ENCODE measurements around the gene EIF2A. TPM values are rescaled to one million over a fixed set of nuclear protein-coding genes. Genes with fewer than 3 reads are reported as not detected.

EIF2A gene
- total and polyA plus RNA-seq, 2 experiments from 2014 or later = 34.5 to 112 TPM

GRCh38 chr3:150626148-150626930, 79.8 kb downstream of the EIF2A start:
- WGBS (ENCODE audit: low lambda C conversion rate, missing lambda C conversion rate) = 90% methylated on average over 2 of the region's 2 CpGs
- no peaks in the 10 kb centered on the region for H3K9me2 ChIP-seq (replicated peaks; ENCODE audit: insufficient read depth)
- H3K9me3 ChIP-seq (ENCODE audit: low read depth) = no peaks in the 10 kb centered on the region
- H2AFZ ChIP-seq = no peak overlapping the region
- no peaks in the 10 kb centered on the region for H3K4me1 ChIP-seq (ENCODE audit: insufficient read depth)
- no peaks in the 10 kb centered on the region for H3K27me3 ChIP-seq
- TF ChIP-seq CTCF (IDR thresholded peaks at IDR 0.05; ENCODE audit: poor library complexity) (no peak), EZH2 (IDR thresholded peaks at IDR 0.05; ENCODE audit: borderline replicate concordance) (no peak), EZH2phosphoT487 (IDR thresholded peaks at IDR 0.05; ENCODE audit: low read depth, severe bottlenecking, unreplicated experiment) (no peak)
- no peak overlapping the region for H3K4me2 ChIP-seq
- no peak overlapping the region for H3K4me3 ChIP-seq
- no peak overlapping the region for H3K27ac ChIP-seq
- DNase-seq (ENCODE audit: low spot score) = no peak
- H3K36me3 ChIP-seq (replicated peaks; ENCODE audit: insufficient read depth, low read depth) = no peaks in the 10 kb centered on the region
- H3K79me2 ChIP-seq = peaks cover 15% of the 10 kb centered on the region
- H4K20me1 ChIP-seq (ENCODE audit: insufficient read depth, poor library complexity, severe bottlenecking) = no peaks in the 10 kb centered on the region

DNA sequence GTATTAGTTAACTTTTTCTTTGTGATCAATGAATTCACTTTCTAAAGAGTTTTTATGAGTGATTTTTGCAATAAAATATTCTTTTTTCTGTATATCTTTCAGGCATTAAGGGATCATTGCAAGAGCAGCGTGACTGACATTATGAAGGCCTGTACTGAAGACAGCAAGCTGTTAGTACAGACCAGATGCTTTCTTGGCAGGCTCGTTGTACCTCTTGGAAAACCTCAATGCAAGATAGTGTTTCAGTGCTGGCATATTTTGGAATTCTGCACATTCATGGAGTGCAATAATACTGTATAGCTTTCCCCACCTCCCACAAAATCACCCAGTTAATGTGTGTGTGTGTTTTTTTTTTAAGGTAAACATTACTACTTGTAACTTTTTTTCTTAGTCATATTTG, 81.0 kb downstream of the EIF2A start:
- H3K27ac ChIP-seq = no peak overlapping the region
- TF ChIP-seq CTCF (IDR thresholded peaks at IDR 0.05; ENCODE audit: poor library complexity) (no peak), EZH2 (IDR thresholded peaks at IDR 0.05; ENCODE audit: borderline replicate concordance) (no peak), EZH2phosphoT487 (IDR thresholded peaks at IDR 0.05; ENCODE audit: low read depth, severe bottlenecking, unreplicated experiment) (no peak)
- no peaks in the 10 kb centered on the region for H3K36me3 ChIP-seq (replicated peaks; ENCODE audit: insufficient read depth, low read depth)

DNA sequence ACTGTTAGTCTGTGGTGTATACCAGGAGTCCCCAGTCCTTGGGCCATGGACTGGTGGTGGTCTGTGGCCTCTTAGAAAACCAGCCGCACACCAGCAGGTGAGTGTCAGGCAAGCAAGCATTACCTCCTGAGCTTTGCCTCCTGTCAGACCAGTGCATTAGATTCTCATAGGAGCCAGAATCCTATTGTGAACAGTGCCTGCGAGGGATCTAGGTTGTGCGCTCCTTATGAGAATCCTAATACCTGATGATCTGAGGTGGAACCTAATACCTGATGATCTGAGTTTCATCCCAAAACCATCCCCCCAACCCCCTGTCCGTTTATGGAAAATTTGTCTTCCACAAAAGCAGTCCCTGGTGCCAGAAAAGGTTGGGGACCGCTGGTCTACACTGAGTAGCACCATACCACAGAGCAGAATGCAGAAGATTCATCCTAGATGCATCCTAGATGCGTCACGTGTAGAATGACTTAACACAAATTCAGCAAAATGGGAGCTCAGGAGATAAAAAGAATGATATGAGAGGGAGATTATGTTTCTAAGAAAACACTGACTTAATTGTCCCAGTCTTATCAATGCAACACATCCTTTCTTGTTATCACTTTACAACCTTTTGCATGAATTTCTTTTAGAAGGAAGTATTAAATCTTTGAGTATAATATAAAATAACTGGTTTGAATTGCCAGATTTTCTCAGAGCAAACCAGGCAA, 85.1 kb downstream of the EIF2A start:
- H3K36me3 ChIP-seq (replicated peaks; ENCODE audit: insufficient read depth, low read depth) = no peaks in the 10 kb centered on the region
- no peaks in the 10 kb centered on the region for H4K20me1 ChIP-seq (ENCODE audit: insufficient read depth, poor library complexity, severe bottlenecking)
- TF ChIP-seq EZH2 (IDR thresholded peaks at IDR 0.05; ENCODE audit: borderline replicate concordance) = no peak
- TF ChIP-seq EZH2phosphoT487 (IDR thresholded peaks at IDR 0.05; ENCODE audit: low read depth, severe bottlenecking, unreplicated experiment) = no peak
- TF ChIP-seq CTCF (IDR thresholded peaks at IDR 0.05; ENCODE audit: poor library complexity) = no peak
- 94% methylated on average over 7 of the region's 7 CpGs for WGBS (ENCODE audit: low lambda C conversion rate, missing lambda C conversion rate)
- H3K4me3 ChIP-seq = no peak overlapping the region
- H3K79me2 ChIP-seq = no peaks in the 10 kb centered on the region
- H3K9me3 ChIP-seq (ENCODE audit: low read depth) = no peaks in the 10 kb centered on the region
- H2AFZ ChIP-seq = no peak overlapping the region
- no peak for DNase-seq (ENCODE audit: low spot score)
- H3K9me2 ChIP-seq (replicated peaks; ENCODE audit: insufficient read depth) = no peaks in the 10 kb centered on the region
- H3K4me1 ChIP-seq (ENCODE audit: insufficient read depth) = no peaks in the 10 kb centered on the region
- H3K27me3 ChIP-seq = no peaks in the 10 kb centered on the region
- no peak overlapping the region for H3K27ac ChIP-seq
- no peak overlapping the region for H3K4me2 ChIP-seq

More for the DNA sequence above, 81.0 kb downstream of the EIF2A start:
- Histone ChIP-seq H3K4me3 (no peak overlapping the region), H3K9me3 (ENCODE audit: low read depth) (no peaks in the 10 kb centered on the region), H3K79me2 (peaks cover 4% of the 10 kb centered on the region), H3K4me2 (no peak overlapping the region), H3K9me2 (replicated peaks; ENCODE audit: insufficient read depth) (no peaks in the 10 kb centered on the region), H3K4me1 (ENCODE audit: insufficient read depth) (no peaks in the 10 kb centered on the region), H3K27me3 (no peaks in the 10 kb centered on the region), H4K20me1 (ENCODE audit: insufficient read depth, poor library complexity, severe bottlenecking) (no peaks in the 10 kb centered on the region), H2AFZ (no peak overlapping the region)
- WGBS (ENCODE audit: low lambda C conversion rate, missing lambda C conversion rate) = 64% methylated on average over 2 of the region's 2 CpGs
- peak; percentile 32 for DNase-seq (ENCODE audit: low spot score)

All from hepatocyte (in vitro differentiated cells).